HCT116 (cell line): ENCODE data around the gene ERBB4. TPM values are rescaled to one million over a fixed set of nuclear protein-coding genes. Genes with fewer than 3 reads are reported as not detected.

Experiments
- ATAC-seq: fragments of 200-7000 bp; cut with Tn5 transposase; 2 replicates; pipeline ENCODE4 v1.9.1; 2020; ENCODE audit warnings: mild to moderate bottlenecking, moderate library complexity
- BruUV-seq: library from RNA; stranded (reverse); fragments of 400-500 nt; replicated peaks from 2 replicates; lab custom pipeline; 2021; lab: Mats Ljungman, UMichigan
- CTCF ChIA-PET: fragments of 300-600 bp; sonication (Branson Sonifier 250); formaldehyde crosslinking; loops from one replicate; lab custom pipeline; 2021; ENCODE audit warnings: antibody characterized with exemption; lab: Charles Lee
- POLR2A ChIA-PET: fragments of 300-600, 350-600 bp; sonication (Branson Sonifier 250); formaldehyde crosslinking; loops from one replicate; lab custom pipeline; 2021; ENCODE audit warnings: antibody characterized with exemption; lab: Charles Lee
- RAD21 ChIA-PET, 2 experiments: fragments of 300-600 bp; sonication (Branson Sonifier 250); formaldehyde crosslinking; loops; one replicate each; lab custom pipeline; 2023; ENCODE audit warnings: low total read pairs in 2 of 2; ENCODE audit not compliant: uncharacterized antibody in 2 of 2, unreplicated experiment in 2 of 2, low non-redundant PET in 1 of 2; lab: Charles Lee
- DNase-seq: peaks from one replicate; pipeline ENCODE4 v3.0.0-alpha.2; 2010; ENCODE audit warnings: low read depth, low spot score
- H2AFZ ChIP-seq: fragments of 200-600 bp; shearing (Covaris generic), sonication (generic); 2 replicates; pipeline ENCODE4 v1.6.1; 2017; ENCODE audit warnings: low read depth, mixed run types, mixed read lengths, antibody characterized with exemption, low read length; ENCODE audit not compliant: poor library complexity, severe bottlenecking
- H3K27ac ChIP-seq: 2 replicates; pipeline ENCODE4 v1.5.1; 2012; ENCODE audit warnings: low read depth, low read length
- H3K27me3 ChIP-seq: fragments of 200-600 bp; sonication (generic); 2 replicates; pipeline ENCODE4 v1.6.1; 2016; ENCODE audit warnings: mixed run types, low read length, mixed read lengths; ENCODE audit not compliant: insufficient read depth
- H3K36me3 ChIP-seq, 2 experiments: fragments of 200-500 bp in 1 of 2; fragments of 200-600 bp in 1 of 2; sonication (Bioruptor generic) in 1 of 2; sonication (generic) in 1 of 2; 2 replicates each; pipeline versions ENCODE4 v1.5.1 to v1.6.1; 2014 to 2016; ENCODE audit warnings: low read length in 2 of 2, inconsistent platforms in 1 of 2, mixed read lengths in 1 of 2, mixed run types in 1 of 2; ENCODE audit not compliant: insufficient read depth in 2 of 2, control insufficient read depth in 1 of 2
- H3K4me1 ChIP-seq, 2 experiments: fragments of 200-600 bp in 1 of 2; sonication (generic) in 1 of 2; 2 replicates each; pipeline versions ENCODE4 v1.5.1 to v1.6.1; 2012 to 2017; ENCODE audit warnings: low read length in 2 of 2, inconsistent platforms in 1 of 2, mild to moderate bottlenecking in 1 of 2, mixed read lengths in 1 of 2, mixed run types in 1 of 2, moderate library complexity in 1 of 2; ENCODE audit not compliant: insufficient read depth in 2 of 2, control insufficient read depth in 1 of 2
- H3K4me2 ChIP-seq: fragments of 200-600 bp; sonication (generic); 2 replicates; pipeline ENCODE4 v1.6.1; 2017; ENCODE audit warnings: mixed run types, low read length, mixed read lengths
- H3K4me3 ChIP-seq, 2 experiments: fragments of 200-600 bp in 1 of 2; sonication (generic) in 1 of 2; replicated peaks in 1 of 2; 2 replicates each; pipeline ENCODE4 v1.5.1; 2011 to 2016; ENCODE audit warnings: low read length in 2 of 2, control low read depth in 1 of 2, low read depth in 1 of 2, mild to moderate bottlenecking in 1 of 2, mixed read lengths in 1 of 2, mixed run types in 1 of 2
- H3K79me2 ChIP-seq: fragments of 200-600 bp; sonication (generic); 2 replicates; pipeline ENCODE4 v1.6.1; 2017; ENCODE audit warnings: mild to moderate bottlenecking, mixed run types, low read length, moderate library complexity, mixed read lengths; ENCODE audit not compliant: insufficient read depth
- H3K9ac ChIP-seq: fragments of 200-600 bp; sonication (generic); 2 replicates; pipeline ENCODE4 v1.6.1; 2016; ENCODE audit warnings: low read length, mixed read lengths
- H3K9me2 ChIP-seq: fragments of 200-600 bp; sonication (generic), shearing (Covaris generic); 2 replicates; pipeline ENCODE4 v1.6.1; 2017; ENCODE audit warnings: mixed run types, mild to moderate bottlenecking, moderate library complexity; ENCODE audit not compliant: insufficient read depth
- H3K9me3 ChIP-seq, 2 experiments: fragments of 200-500 bp in 1 of 2; fragments of 200-600 bp in 1 of 2; sonication (Bioruptor generic) in 1 of 2; sonication (generic) in 1 of 2; 2 replicates each; pipeline ENCODE4 v1.6.1; 2014 to 2017; ENCODE audit warnings: low read length in 2 of 2, mixed read lengths in 2 of 2, inconsistent platforms in 1 of 2, low read depth in 1 of 2, mild to moderate bottlenecking in 1 of 2, mixed run types in 1 of 2, moderate library complexity in 1 of 2; ENCODE audit not compliant: control insufficient read depth in 1 of 2, insufficient read depth in 1 of 2
- H4K20me1 ChIP-seq: fragments of 200-600 bp; sonication (generic), shearing (Covaris generic); 2 replicates; pipeline ENCODE4 v1.6.1; 2017; ENCODE audit warnings: mixed run types, mild to moderate bottlenecking, moderate library complexity; ENCODE audit not compliant: insufficient read depth
- ATF3 ChIP-seq: IDR thresholded peaks from 2 replicates; pipeline ENCODE4 v1.6.1; 2012
- CBX3 ChIP-seq: IDR thresholded peaks from 2 replicates; pipeline ENCODE4 v1.6.1; 2012; ENCODE audit warnings: low read depth
- CEBPB ChIP-seq: IDR thresholded peaks from 2 replicates; pipeline ENCODE4 v1.6.1; 2012; ENCODE audit warnings: low read depth
- EGR1 ChIP-seq: IDR thresholded peaks from 2 replicates; pipeline ENCODE4 v1.6.1; 2012; ENCODE audit warnings: low read depth
- ELF1 ChIP-seq: IDR thresholded peaks from 2 replicates; pipeline ENCODE4 v1.6.1; 2012; ENCODE audit warnings: low read depth, borderline replicate concordance
- EZH2 ChIP-seq: fragments of 200-600 bp; sonication (generic); IDR thresholded peaks from 2 replicates; pipeline ENCODE4 v1.6.1; 2017; ENCODE audit warnings: antibody characterized with exemption, mixed run types
- EZH2phosphoT487 ChIP-seq: fragments of 200-600 bp; IDR thresholded peaks from 2 replicates; pipeline ENCODE4 v1.6.1; 2018; ENCODE audit warnings: antibody characterized with exemption, borderline replicate concordance
- FOSL1 ChIP-seq: IDR thresholded peaks from 2 replicates; pipeline ENCODE4 v1.6.1; 2012; ENCODE audit warnings: low read depth
- JUND ChIP-seq: IDR thresholded peaks from 2 replicates; pipeline ENCODE4 v1.6.1; 2012
- POLR2AphosphoS5 ChIP-seq: IDR thresholded peaks from 2 replicates; pipeline ENCODE4 v1.6.1; 2011; ENCODE audit warnings: mild to moderate bottlenecking, low read depth, low read length, moderate library complexity
- RAD21 ChIP-seq: IDR thresholded peaks from 2 replicates; pipeline ENCODE4 v1.6.1; 2012; ENCODE audit warnings: low read depth, mild to moderate bottlenecking
- SIN3A ChIP-seq: IDR thresholded peaks from 2 replicates; pipeline ENCODE4 v1.6.1; 2012; ENCODE audit warnings: low read depth
- SRF ChIP-seq: IDR thresholded peaks from 2 replicates; pipeline ENCODE4 v1.6.1; 2012; ENCODE audit warnings: low read depth
- TCF7L2 ChIP-seq: IDR thresholded peaks from 2 replicates; pipeline ENCODE4 v1.7.0; 2011; ENCODE audit warnings: borderline replicate concordance, inconsistent platforms; ENCODE audit not compliant: insufficient read depth, insufficient read length; ENCODE audit errors: extremely low read depth
- ZFX ChIP-seq: fragments of 450-650 bp; IDR thresholded peaks from 2 replicates; pipeline ENCODE4 v1.6.1; 2017
- ZNF274 ChIP-seq: fragments of 200-500 bp; sonication (Bioruptor generic); IDR thresholded peaks from 2 replicates; pipeline ENCODE4 v1.6.1; 2014; ENCODE audit warnings: mild to moderate bottlenecking, low read depth, low read length, inconsistent platforms
- intact Hi-C: fragments of 100-400 bp; cut with micrococcal nuclease; formaldehyde crosslinking; loops from 2 replicates; pipeline ENCODE4 v1.10.0; 2022
- total RNA-seq: library from RNA; stranded (reverse); gene quantifications from one replicate; pipeline ENCODE4 v1.2.1, GENCODE V29; 2021; ENCODE audit not compliant: unreplicated experiment

The ERBB4 gene
- total RNA-seq, 1 experiment from 2014 or later, result 0.10 TPM

GRCh38 chr2:211981451-211981850, 557.2 kb downstream of the ERBB4 start:
- H3K79me2 ChIP-seq, result no peaks in the 10 kb centered on the region
- no peaks in the 10 kb centered on the region for H3K36me3 ChIP-seq
- H3K4me1 ChIP-seq, result no peaks in the 10 kb centered on the region
- H3K27me3 ChIP-seq, result no peaks in the 10 kb centered on the region
- H3K9me3 ChIP-seq, result no peaks in the 10 kb centered on the region
- ATAC-seq (no peak), DNase-seq (no peak)
- TF ChIP-seq EGR1 (no peak), ELF1 (no peak), CBX3 (no peak), EZH2phosphoT487 (no peak), RAD21 (no peak), JUND (no peak), FOSL1 (no peak), CEBPB (no peak), ATF3 (no peak)
- ChIA-PET CTCF (no interaction called here), POLR2A (no interaction called here), RAD21 (no interaction called here)
- H3K4me2 ChIP-seq, result no peak overlapping the region
- no peak overlapping the region for H2AFZ ChIP-seq
- BruUV-seq, result no TSS peak
- H3K4me3 ChIP-seq, result no peak overlapping the region
- H3K27ac ChIP-seq, result no peak overlapping the region
- H3K9ac ChIP-seq, result no peak overlapping the region
- H3K9me2 ChIP-seq, result no peaks in the 10 kb centered on the region
- intact Hi-C loops, result no loop called here
- no peaks in the 10 kb centered on the region for H4K20me1 ChIP-seq

GRCh38 chr2:211976076-211976475, 562.5 kb downstream of the ERBB4 start:
- Histone ChIP-seq H3K4me3 (no peak overlapping the region), H3K4me2 (no peak overlapping the region), H3K36me3 (no peaks in the 10 kb centered on the region), H3K9me2 (no peaks in the 10 kb centered on the region), H3K9me3 (no peaks in the 10 kb centered on the region)
- intact Hi-C loops, result no loop called here
- no TSS peak for BruUV-seq
- no peak for DNase-seq
- TF ChIP-seq POLR2AphosphoS5 (no peak), SRF (no peak), SIN3A (no peak), EZH2 (no peak), ZNF274 (no peak), ELF1 (no peak), TCF7L2 (no peak), ZFX (no peak), FOSL1 (no peak)
- TF ChIP-seq, all 23 proteins: peak for 0
- CTCF ChIA-PET, result no interaction called here
- Histone ChIP-seq H3K9ac (no peak overlapping the region), H2AFZ (no peak overlapping the region), H4K20me1 (no peaks in the 10 kb centered on the region), H3K79me2 (no peaks in the 10 kb centered on the region), H3K4me1 (no peaks in the 10 kb centered on the region), H3K27me3 (no peaks in the 10 kb centered on the region), H3K27ac (no peak overlapping the region)
- RAD21 ChIA-PET, result no interaction called here
- POLR2A ChIA-PET, result no interaction called here
- ATAC-seq, result no peak
